B cell (primary cell): ENCODE results near the gene RNF11. TPM values are rescaled to one million over a fixed set of nuclear protein-coding genes. Genes with fewer than 3 reads are reported as not detected.

ENCODE experiments used
- ATAC-seq: fragments of 200-7000 bp; cut with Tn5 transposase; one replicate; pipeline ENCODE4 v1.10.0; 2021; ENCODE audit warnings: low read depth, mild to moderate bottlenecking, moderate number of reproducible peaks, moderate library complexity
- CTCF ChIA-PET: fragments of 350-600 bp; sonication (Branson Sonifier 250); formaldehyde crosslinking; loops from one replicate; lab custom pipeline; 2021; ENCODE audit warnings: antibody characterized with exemption, inconsistent platforms; lab: Charles Lee
- POLR2A ChIA-PET: fragments of 350-600 bp; sonication (Branson Sonifier 250); formaldehyde crosslinking; loops from one replicate; lab custom pipeline; 2021; ENCODE audit warnings: antibody characterized with exemption; lab: Charles Lee
- DNase-seq: peaks from one replicate; pipeline ENCODE4 v3.0.0; 2013
- H2AFZ ChIP-seq: 2 replicates; pipeline ENCODE4 v1.6.1; 2012; ENCODE audit warnings: mild to moderate bottlenecking, low read depth, low read length; ENCODE audit not compliant: insufficient read depth, poor library complexity, severe bottlenecking
- H3K27ac ChIP-seq, 2 donors: 1 replicate in 1 of 2; 2 replicates in 1 of 2; pipeline ENCODE4 v1.5.1; 2012 to 2013; ENCODE audit warnings: low read length in 2 of 2, mild to moderate bottlenecking in 2 of 2, moderate library complexity in 1 of 2
- H3K27me3 ChIP-seq, 4 experiments: fragments of 200-600 bp in 1 of 4; sonication (generic) in 1 of 4; replicated peaks in 1 of 4; 1 replicate in 2 of 4; 2 replicates in 2 of 4; pipeline versions ENCODE4 v1.6.1 to v1.7.0; 2013 to 2016; ENCODE audit warnings: low read length in 3 of 4, mild to moderate bottlenecking in 2 of 4, mixed read lengths in 1 of 4, moderate library complexity in 1 of 4; ENCODE audit not compliant: insufficient read depth in 4 of 4, control insufficient read depth in 3 of 4; ENCODE audit errors: control extremely low read depth in 1 of 4
- H3K36me3 ChIP-seq, 2 experiments: replicated peaks in 1 of 2; 1 replicate in 1 of 2; 2 replicates in 1 of 2; pipeline versions ENCODE4 v1.6.1 to v1.7.1; 2013; ENCODE audit warnings: low read length in 1 of 2; ENCODE audit not compliant: insufficient read depth in 2 of 2, control insufficient read depth in 1 of 2; ENCODE audit errors: control extremely low read depth in 1 of 2, extremely low read depth in 1 of 2
- H3K4me1 ChIP-seq, 2 donors: fragments of 200-600 bp in 1 of 2; sonication (generic) in 1 of 2; 1 replicate in 1 of 2; 2 replicates in 1 of 2; pipeline versions ENCODE4 v1.5.1 to v1.6.1; 2013 to 2017; ENCODE audit warnings: low read length in 2 of 2; ENCODE audit not compliant: control insufficient read depth in 2 of 2, insufficient read depth in 2 of 2
- H3K4me2 ChIP-seq: replicated peaks from 2 replicates; pipeline ENCODE3; 2012; ENCODE audit warnings: mild to moderate bottlenecking, low read depth, low read length; ENCODE audit not compliant: poor library complexity, severe bottlenecking
- H3K4me3 ChIP-seq, 5 experiments: fragments of 200-600 bp in 1 of 5; sonication (generic) in 1 of 5; 1 replicate in 3 of 5; 2 replicates in 2 of 5; pipeline versions ENCODE4 v1.5.1 to v1.7.0; 2011 to 2016; ENCODE audit warnings: low read length in 4 of 5, mild to moderate bottlenecking in 4 of 5, low read depth in 2 of 5, control low read depth in 1 of 5, moderate library complexity in 1 of 5; ENCODE audit not compliant: insufficient read depth in 1 of 5; ENCODE audit errors: control extremely low read depth in 1 of 5, extremely low read depth in 1 of 5
- H3K79me2 ChIP-seq: fragments of 200-600 bp; sonication (generic); one replicate; pipeline ENCODE4 v1.6.0; 2016; ENCODE audit warnings: low read length; ENCODE audit not compliant: control insufficient read depth, insufficient read depth
- H3K9ac ChIP-seq: fragments of 200-600 bp; sonication (generic); 2 replicates; pipeline ENCODE4 v1.6.1; 2017; ENCODE audit warnings: mild to moderate bottlenecking, low read length, moderate library complexity
- H3K9me3 ChIP-seq, 3 donors: one replicate each; pipeline versions ENCODE4 v1.6.1 to v1.7.1; 2013; ENCODE audit warnings: low read length in 2 of 3; ENCODE audit not compliant: control insufficient read depth in 2 of 3, insufficient read depth in 1 of 3; ENCODE audit errors: control extremely low read depth in 1 of 3
- H4K20me1 ChIP-seq: 2 replicates; pipeline ENCODE4 v1.6.0; 2012; ENCODE audit warnings: mild to moderate bottlenecking, low read length; ENCODE audit not compliant: insufficient read depth, control insufficient read depth, poor library complexity, severe bottlenecking
- H3K27ac Mint-ChIP-seq: one replicate; pipeline ENCODE4 v1.8.0; 2021; ENCODE audit warnings: mixed read lengths
- H3K27me3 Mint-ChIP-seq: one replicate; pipeline ENCODE4 v1.8.0; 2021; ENCODE audit warnings: mixed read lengths
- H3K4me1 Mint-ChIP-seq: one replicate; pipeline ENCODE4 v1.8.0; 2021; ENCODE audit warnings: mixed read lengths
- H3K4me3 Mint-ChIP-seq: one replicate; pipeline ENCODE4 v1.8.0; 2021; ENCODE audit warnings: mixed read lengths
- H3K9me3 Mint-ChIP-seq: one replicate; pipeline ENCODE4 v1.8.0; 2022; ENCODE audit warnings: mixed read lengths; ENCODE audit not compliant: insufficient read depth
- EZH2 ChIP-seq: IDR thresholded peaks from 2 replicates; pipeline ENCODE4 v1.6.1; 2012; ENCODE audit warnings: borderline replicate concordance, low read depth, mild to moderate bottlenecking, moderate library complexity, low read length; ENCODE audit not compliant: insufficient read depth, poor library complexity, severe bottlenecking
- WGBS: methylation state at CpG from one replicate; pipeline ENCODE4 v1.1.5; 2013; ENCODE audit warnings: missing lambda C conversion rate; ENCODE audit not compliant: insufficient coverage; 5-methylcytosine and 5-hydroxymethylcytosine counted together
- intact Hi-C: fragments of 100-400 bp; cut with micrococcal nuclease; formaldehyde crosslinking; loops from one replicate; pipeline ENCODE4 v1.10.0; 2022
- polyA plus RNA-seq: library from polyadenylated mRNA; depleted of rRNA; stranded (reverse); fragments of >200 nt; gene quantifications from 2 replicates; pipeline ENCODE4 v1.2.3, GENCODE V29; 2012
- total RNA-seq, 2 donors: library from RNA; stranded (reverse); fragments of 120-200 nt in 1 of 2; gene quantifications; 1 replicate in 1 of 2; 2 replicates in 1 of 2; pipeline versions ENCODE4 v1.2.3 to v1.2.4, GENCODE V29; 2013 to 2022
- TF ChIP-seq, protein P1 (sequence below): fragments of 200-600 bp; IDR thresholded peaks from one replicate; pipeline ENCODE4 v1.8.0; 2022; ENCODE audit warnings: antibody characterized with exemption, mild to moderate bottlenecking

Gene RNF11
- total and polyA plus RNA-seq, 2 donors (not counting 1 experiment from before 2014, with no cell fraction given): 10.0 to 20.6 TPM

DNA sequence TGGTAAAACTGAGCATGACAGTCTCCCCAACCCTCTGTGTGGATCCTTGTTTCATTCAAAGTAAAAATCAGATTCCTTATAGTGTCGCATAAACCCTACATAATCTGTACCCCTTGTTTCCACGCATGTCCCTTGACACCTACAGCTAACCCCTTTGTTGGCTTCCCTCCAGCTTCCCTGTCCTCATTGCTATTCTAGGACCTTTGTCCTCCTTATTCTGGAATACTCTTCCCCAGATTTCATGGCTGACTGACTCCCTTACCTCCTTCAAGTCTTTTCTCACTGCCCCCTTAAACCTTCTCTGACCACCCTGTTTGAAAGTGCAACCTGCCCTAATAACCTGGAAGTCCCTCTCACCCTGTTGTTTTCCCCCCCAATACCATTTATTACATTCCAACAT lies 4.0 kb downstream of the RNF11 start:
- no peak overlapping the region for H3K4me2 ChIP-seq
- H2AFZ ChIP-seq: no peak overlapping the region
- POLR2A ChIA-PET: no interaction called here
- Mint-ChIP-seq H3K27me3 (no peaks in the 10 kb centered on the region), H3K4me1 (peaks cover 27% of the 10 kb centered on the region), H3K4me3 (no peak overlapping the region), H3K9me3 (no peaks in the 10 kb centered on the region), H3K27ac (no peak overlapping the region)
- no peak for DNase-seq
- no peak overlapping the region for H3K9ac ChIP-seq
- H3K4me1 ChIP-seq: peaks cover 20 to 24% of the 10 kb centered on the region in 2 donors
- no peak overlapping the region for H3K4me3 ChIP-seq
- peaks cover 39% of the 10 kb centered on the region for H4K20me1 ChIP-seq
- no peak overlapping the region for H3K27ac ChIP-seq
- TF ChIP-seq EZH2: no peak
- TF ChIP-seq, protein P1, sequence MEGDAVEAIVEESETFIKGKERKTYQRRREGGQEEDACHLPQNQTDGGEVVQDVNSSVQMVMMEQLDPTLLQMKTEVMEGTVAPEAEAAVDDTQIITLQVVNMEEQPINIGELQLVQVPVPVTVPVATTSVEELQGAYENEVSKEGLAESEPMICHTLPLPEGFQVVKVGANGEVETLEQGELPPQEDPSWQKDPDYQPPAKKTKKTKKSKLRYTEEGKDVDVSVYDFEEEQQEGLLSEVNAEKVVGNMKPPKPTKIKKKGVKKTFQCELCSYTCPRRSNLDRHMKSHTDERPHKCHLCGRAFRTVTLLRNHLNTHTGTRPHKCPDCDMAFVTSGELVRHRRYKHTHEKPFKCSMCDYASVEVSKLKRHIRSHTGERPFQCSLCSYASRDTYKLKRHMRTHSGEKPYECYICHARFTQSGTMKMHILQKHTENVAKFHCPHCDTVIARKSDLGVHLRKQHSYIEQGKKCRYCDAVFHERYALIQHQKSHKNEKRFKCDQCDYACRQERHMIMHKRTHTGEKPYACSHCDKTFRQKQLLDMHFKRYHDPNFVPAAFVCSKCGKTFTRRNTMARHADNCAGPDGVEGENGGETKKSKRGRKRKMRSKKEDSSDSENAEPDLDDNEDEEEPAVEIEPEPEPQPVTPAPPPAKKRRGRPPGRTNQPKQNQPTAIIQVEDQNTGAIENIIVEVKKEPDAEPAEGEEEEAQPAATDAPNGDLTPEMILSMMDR: no peak
- H3K79me2 ChIP-seq: peaks cover 86% of the 10 kb centered on the region
- 100% methylated on average over 2 of the region's 2 CpGs for WGBS
- ATAC-seq: no peak
- CTCF ChIA-PET: interaction anchor here (0.5 kb wide), 1 partner anchor 787 kb away, joined by 3 read pairs; no protein-coding TSS in a partner anchor
- H3K9me3 ChIP-seq: no peaks in the 10 kb centered on the region
- peaks cover 0 to 2% of the 10 kb centered on the region in 2 experiments for H3K36me3 ChIP-seq
- intact Hi-C loops: no loop called here
- H3K27me3 ChIP-seq: no peaks in the 10 kb centered on the region

DNA sequence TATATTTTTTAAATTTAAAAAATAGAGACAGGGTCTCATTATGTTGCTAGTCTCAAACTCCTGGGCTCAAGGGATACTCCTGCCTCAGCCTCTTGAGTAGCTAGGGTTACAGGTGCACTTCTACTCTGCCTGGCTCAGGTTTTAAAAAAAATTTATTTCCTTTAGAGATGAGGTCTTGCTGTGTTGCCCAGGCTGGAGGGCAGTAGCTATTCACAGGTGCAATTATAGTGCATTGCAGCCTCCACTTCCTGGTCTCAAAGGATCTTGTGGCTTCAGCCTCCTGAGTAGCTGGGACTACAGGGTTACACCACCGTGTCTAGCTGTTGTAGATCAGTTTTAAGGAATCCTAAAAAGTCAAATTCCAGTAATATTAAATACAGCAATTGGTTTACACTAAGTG lies 5.0 kb downstream of the RNF11 start:
- H3K4me1 Mint-ChIP-seq: peaks cover 18% of the 10 kb centered on the region
- H3K9me3 ChIP-seq: no peaks in the 10 kb centered on the region
- DNase-seq: no peak
- H4K20me1 ChIP-seq: peaks cover 42% of the 10 kb centered on the region
- intact Hi-C loops: no loop called here
- H3K4me1 ChIP-seq: peaks cover 11 to 15% of the 10 kb centered on the region in 2 donors
- CTCF ChIA-PET: interaction anchor here (1.5 kb wide), 1 partner anchor 50 kb away, joined by 4 read pairs; no protein-coding TSS in a partner anchor
- no peak overlapping the region for H3K4me3 Mint-ChIP-seq
- no peaks in the 10 kb centered on the region for H3K27me3 Mint-ChIP-seq
- no peaks in the 10 kb centered on the region for H3K9me3 Mint-ChIP-seq
- H3K27ac ChIP-seq: no peak overlapping the region
- peaks cover 0 to 2% of the 10 kb centered on the region in 2 experiments for H3K36me3 ChIP-seq
- H3K79me2 ChIP-seq: peaks cover 91% of the 10 kb centered on the region
- no peak overlapping the region for H3K27ac Mint-ChIP-seq
- no peak for TF ChIP-seq EZH2
- TF ChIP-seq, protein P1: no peak
- no CpG with 5 or more reads among the region's 1 CpG for WGBS
- no peak overlapping the region for H2AFZ ChIP-seq
- no peaks in the 10 kb centered on the region for H3K27me3 ChIP-seq
- H3K9ac ChIP-seq: no peak overlapping the region
- ATAC-seq: no peak
- H3K4me2 ChIP-seq: no peak overlapping the region
- no peak overlapping the region for H3K4me3 ChIP-seq
- POLR2A ChIA-PET: no interaction called here
